Measurements from ENCODE around the gene KCNH2.

Gene KCNH2

GRCh38 chr7:150974468-150975391 is 3.4 kb downstream of the KCNH2 start:
- no peak for TF ChIP-seq FOXP2 (optimal IDR thresholded peaks at IDR 0.05; ENCODE audit: borderline replicate concordance, extremely low read depth, extremely low read length, insufficient read depth)
- no peak for TF ChIP-seq TAF1 (IDR thresholded peaks at IDR 0.05; ENCODE audit: borderline replicate concordance, insufficient read depth, low read length)
- 0 out of 2 replicates have a peak, but pooled peaks have one; percentile 25 for TF ChIP-seq POLR2AphosphoS5 (IDR thresholded peaks at IDR 0.05; ENCODE audit: low read depth, low read length)
- TF ChIP-seq REST (IDR thresholded peaks at IDR 0.05; ENCODE audit: insufficient read depth in 1 of 2, low read depth in 2 of 2, low read length in 2 of 2), result no peak
- no peak for TF ChIP-seq SIN3A (IDR thresholded peaks at IDR 0.05; ENCODE audit: borderline replicate concordance, insufficient read depth, low read length)

- no peak for TF ChIP-seq POLR2AphosphoS5 (IDR thresholded peaks at IDR 0.05; ENCODE audit: low read depth, low read length)
- no peak for TF ChIP-seq TAF1 (IDR thresholded peaks at IDR 0.05; ENCODE audit: borderline replicate concordance, insufficient read depth, low read length)
- no peak for TF ChIP-seq SIN3A (IDR thresholded peaks at IDR 0.05; ENCODE audit: borderline replicate concordance, insufficient read depth, low read length)
- TF ChIP-seq FOXP2 (optimal IDR thresholded peaks at IDR 0.05; ENCODE audit: borderline replicate concordance, extremely low read depth, extremely low read length, insufficient read depth), result no peak
- TF ChIP-seq REST (IDR thresholded peaks at IDR 0.05; ENCODE audit: insufficient read depth in 1 of 2, low read depth in 2 of 2, low read length in 2 of 2), result no peak
Measured at GRCh38 chr7:150973571-150974451, 4.3 kb downstream of the KCNH2 start.

- TF ChIP-seq SIN3A (IDR thresholded peaks at IDR 0.05; ENCODE audit: borderline replicate concordance, insufficient read depth, low read length), result no peak
- TF ChIP-seq REST (IDR thresholded peaks at IDR 0.05; ENCODE audit: insufficient read depth in 1 of 2, low read depth in 2 of 2, low read length in 2 of 2), result no peak
Measured at GRCh38 chr7:150972741-150973140, 5.4 kb downstream of the KCNH2 start.

GRCh38 chr7:150972023-150972468 is 6.1 kb downstream of the KCNH2 start:
- TF ChIP-seq FOXP2 (optimal IDR thresholded peaks at IDR 0.05; ENCODE audit: borderline replicate concordance, extremely low read depth, extremely low read length, insufficient read depth), result no peak
- no peak for TF ChIP-seq TAF1 (IDR thresholded peaks at IDR 0.05; ENCODE audit: borderline replicate concordance, insufficient read depth, low read length)
- TF ChIP-seq REST (IDR thresholded peaks at IDR 0.05; ENCODE audit: insufficient read depth in 1 of 2, low read depth in 2 of 2, low read length in 2 of 2), result no peak
- TF ChIP-seq SIN3A (IDR thresholded peaks at IDR 0.05; ENCODE audit: borderline replicate concordance, insufficient read depth, low read length), result no peak
- no peak for TF ChIP-seq POLR2AphosphoS5 (IDR thresholded peaks at IDR 0.05; ENCODE audit: low read depth, low read length)
